Transverse colon (tissue), 4 donors: Measurements from ENCODE around the gene NPW. TPM values are rescaled to one million over a fixed set of nuclear protein-coding genes. Genes with fewer than 3 reads are reported as not detected.
A peak's percentile ranks its signal among the peaks of the same experiment; 100 is the strongest.

ENCODE experiments used
- DNase-seq: peaks from one replicate; pipeline ENCODE4 v3.0.0-alpha.2; 2019
- H3K27ac ChIP-seq, 4 donors: fragments of 200-600 bp; sonication (generic); 2 replicates each; pipeline ENCODE4 v1.5.1; 2016 to 2018; ENCODE audit warnings: inconsistent platforms in 4 of 4
- H3K27me3 ChIP-seq: fragments of 200-600 bp; sonication (generic); 2 replicates; pipeline ENCODE4 v1.5.1; 2017; ENCODE audit warnings: inconsistent platforms
- H3K36me3 ChIP-seq, 4 donors: fragments of 200-600 bp; sonication (generic); 2 replicates each; pipeline ENCODE4 v1.5.1; 2017 to 2019; ENCODE audit warnings: inconsistent platforms in 4 of 4
- H3K4me1 ChIP-seq, 4 donors: fragments of 200-600 bp; sonication (generic); 2 replicates each; pipeline ENCODE4 v1.5.1; 2017 to 2020; ENCODE audit warnings: inconsistent platforms in 4 of 4
- H3K4me3 ChIP-seq, 4 donors: fragments of 200-600 bp; sonication (generic); 1 replicate in 1 of 4; 2 replicates in 3 of 4; pipeline versions ENCODE4 v1.5.1 to v1.6.1; 2017 to 2019; ENCODE audit warnings: inconsistent platforms in 4 of 4
- H3K9me3 ChIP-seq, 2 donors: fragments of 200-600 bp; sonication (generic); 2 replicates each; pipeline ENCODE4 v1.5.1; 2017 to 2019; ENCODE audit warnings: inconsistent platforms in 2 of 2
- CTCF ChIP-seq, 5 experiments: fragments of 200-600 bp in 3 of 5; fragments of 450-650 bp in 2 of 5; sonication (generic) in 3 of 5; IDR thresholded peaks; 1 replicate in 2 of 5; 2 replicates in 3 of 5; pipeline ENCODE4 v1.5.1; 2016 to 2017; ENCODE audit warnings: antibody characterized with exemption in 5 of 5, inconsistent platforms in 3 of 5, mild to moderate bottlenecking in 2 of 5, moderate library complexity in 1 of 5
- EP300 ChIP-seq: sonication (generic); formaldehyde crosslinking; IDR thresholded peaks from one replicate; pipeline ENCODE4 v1.6.1; 2017; ENCODE audit warnings: antibody characterized with exemption, low read depth
- POLR2A ChIP-seq: fragments of 450-650 bp; IDR thresholded peaks from one replicate; pipeline ENCODE4 v1.6.1; 2016; ENCODE audit warnings: antibody characterized with exemption, mild to moderate bottlenecking, moderate library complexity
- POLR2AphosphoS5 ChIP-seq, 3 donors: sonication (generic); formaldehyde crosslinking; IDR thresholded peaks; one replicate each; pipeline ENCODE4 v1.6.1; 2016; ENCODE audit warnings: antibody characterized with exemption in 3 of 3
- WGBS, 2 donors: methylation state at CpG; one replicate each; pipeline ENCODE4 v1.1.5; 2018; ENCODE audit warnings: low coverage in 1 of 2; 5-methylcytosine and 5-hydroxymethylcytosine counted together
- in situ Hi-C, 4 donors: fragments of 200-750 bp; cut with MboI; loops; one replicate each; pipeline versions ENCODE4 v1.15.0 to v1.15.1; 2017; ENCODE audit warnings: low sequenced_read_pairs in 3 of 4, low pct_ligation_motif_present in 1 of 4, low pct_unique_long_range_greater_than_20kb in 1 of 4
- intact Hi-C: fragments of 100-400 bp; cut with DNase I; formaldehyde crosslinking; loops from one replicate; pipeline ENCODE4 v1.15.1; 2023; ENCODE audit warnings: low total_unique reads
- total RNA-seq, 4 donors: library from RNA; depleted of rRNA; stranded (reverse); fragments of >200 nt; gene quantifications; one replicate each; pipeline ENCODE4 v1.1.0, GENCODE V29; 2016

The NPW gene
- total RNA-seq, 4 donors from 2014 or later = 0.41 TPM; not detected in 3

GRCh38 chr16:2024032-2024420 is 4.4 kb downstream of the NPW start:
- 84 to 89% methylated on average over 6 to 12 of the region's 12 CpGs for WGBS, 2 donors
- Histone ChIP-seq H3K4me1 (peaks cover 16 to 52% (median 40%) of the 10 kb centered on the region in 4 donors), H3K36me3 (no peaks in the 10 kb centered on the region), H3K27me3 (peaks cover 29% of the 10 kb centered on the region), H3K9me3 (no peaks in the 10 kb centered on the region), H3K4me3 (peak overlapping the region in 1 of 4 donors; percentile 38), H3K27ac (peak overlapping the region; percentile 74 to 77 (median 75))
- DNase-seq = no peak
- TF ChIP-seq CTCF (IDR thresholded peaks at IDR 0.05) (no peak), POLR2A (no peak), EP300 (no peak), POLR2AphosphoS5 (IDR thresholded peaks at IDR 0.05) (no peak)
- in situ Hi-C loops = loop anchor here in 3 of 4 donors (10.0 to 25.0 kb wide), 2 partner anchors 113 to 121 kb away; partner anchors contain the start of genes RAB26 (in 3 of the 3) and PKD1 (in 1 of the 3)
- intact Hi-C loops = no loop called here

- H3K27ac ChIP-seq = peak overlapping the region in 1 of 4 donors; percentile 84
- H3K36me3 ChIP-seq = no peaks in the 10 kb centered on the region
- WGBS, 2 donors = 92% methylated on average over 14 of the region's 14 CpGs; no CpG with 5 or more reads in 1 of the 2 donors
- H3K9me3 ChIP-seq = no peaks in the 10 kb centered on the region
- peaks cover 17% of the 10 kb centered on the region for H3K27me3 ChIP-seq
- in situ Hi-C loops (loop anchor here in 2 of 4 donors (10.0 kb wide), 1 partner anchor 120 kb away; the partner anchor contains the start of gene RAB26 (in 2 of the 2)), intact Hi-C loops (loop anchor here (5.0 kb wide), 1 partner anchor 127 kb away; no protein-coding TSS in a partner anchor)
- H3K4me3 ChIP-seq = no peak overlapping the region
- DNase-seq = no peak
- TF ChIP-seq POLR2A (no peak), POLR2AphosphoS5 (IDR thresholded peaks at IDR 0.05) (no peak), EP300 (no peak), CTCF (IDR thresholded peaks at IDR 0.05) (no peak)
- H3K4me1 ChIP-seq = peaks cover 12 to 44% (median 32%) of the 10 kb centered on the region in 4 donors
These were observed 5.7 kb downstream of the NPW start for GRCh38 chr16:2025251-2025650.

GRCh38 chr16:2025878-2026460 is 6.4 kb downstream of the NPW start:
- H3K36me3 ChIP-seq = no peaks in the 10 kb centered on the region
- peak overlapping the region; percentile 61 to 84 (median 66) for H3K27ac ChIP-seq
- intact Hi-C loops = loop anchor here (5.0 kb wide), 1 partner anchor 126 kb away; no protein-coding TSS in a partner anchor
- WGBS, 2 donors = 63% methylated on average over 16 of the region's 16 CpGs; no CpG with 5 or more reads in 1 of the 2 donors
- DNase-seq = no peak
- no peak for TF ChIP-seq EP300
- no peak for TF ChIP-seq CTCF (IDR thresholded peaks at IDR 0.05)
- TF ChIP-seq POLR2A = no peak
- no peak for TF ChIP-seq POLR2AphosphoS5 (IDR thresholded peaks at IDR 0.05)
- in situ Hi-C loops = loop anchor here in 2 of 4 donors (10.0 kb wide), 1 partner anchor 119 kb away; the partner anchor contains the start of gene RAB26 (in 2 of the 2)
- H3K4me3 ChIP-seq = peak overlapping the region in 3 of 4 donors; percentile 50 to 79 (median 68)
- peaks cover 9 to 39% (median 26%) of the 10 kb centered on the region in 4 donors for H3K4me1 ChIP-seq
- peaks cover 9% of the 10 kb centered on the region for H3K27me3 ChIP-seq
- no peaks in the 10 kb centered on the region for H3K9me3 ChIP-seq

- H3K27ac ChIP-seq = peak within 1 kb of the TSS; percentile 72 to 84 (median 82)
- TF ChIP-seq POLR2AphosphoS5 (IDR thresholded peaks at IDR 0.05) = no peak
- TF ChIP-seq CTCF (IDR thresholded peaks at IDR 0.05) = no peak
- TF ChIP-seq POLR2A = no peak
- no peak for TF ChIP-seq EP300
- H3K9me3 ChIP-seq = no peaks in the 10 kb centered on the region
- intact Hi-C loops (loop anchor here (5.0 kb wide), 1 partner anchor 126 kb away; no protein-coding TSS in a partner anchor), in situ Hi-C loops (loop anchor here in 2 of 4 donors (10.0 kb wide), 1 partner anchor 118 kb away; the partner anchor contains the start of gene RAB26 (in 2 of the 2))
- peaks cover 9 to 39% (median 26%) of the 10 kb centered on the region in 4 donors for H3K4me1 ChIP-seq
- 20% methylated on average over 17 of the region's 59 CpGs; no CpG with 5 or more reads in 1 of the 2 donors for WGBS, 2 donors
- peaks cover 4% of the 10 kb centered on the region for H3K27me3 ChIP-seq
- H3K36me3 ChIP-seq = no peaks in the 10 kb centered on the region
- DNase-seq = peak; percentile 57
- H3K4me3 ChIP-seq = peak within 1 kb of the TSS; percentile 57 to 79 (median 65)
These were observed 7.0 kb downstream of the NPW start, which contains the start of gene NHERF2 for GRCh38 chr16:2026461-2027023. Gene NHERF2, plus strand, starts transcription at chr16:2026902. Its CDS starts 104 bp downstream, at chr16:2027006.
